ENCODE measurements around the gene LARP4B.

Gene LARP4B

GRCh38 chr10:921471-922414, 9.8 kb downstream of the LARP4B start:
- no peak for DNase-seq

- no peak for DNase-seq
These were observed 11.1 kb downstream of the LARP4B start for GRCh38 chr10:920450-920849.

- no peak for DNase-seq
These were observed 12.0 kb downstream of the LARP4B start for GRCh38 chr10:919481-919880.

- no peak for DNase-seq
These were observed 13.5 kb downstream of the LARP4B start for GRCh38 chr10:917999-918398.

- DNase-seq: no peak
These were observed 14.1 kb downstream of the LARP4B start for GRCh38 chr10:917416-917720.

- DNase-seq: no peak
These were observed 14.6 kb downstream of the LARP4B start for GRCh38 chr10:916716-917415.

- DNase-seq: no peak
These were observed 21.7 kb downstream of the LARP4B start for GRCh38 chr10:909831-910230.

- DNase-seq: no peak
These were observed 25.5 kb downstream of the LARP4B start for GRCh38 chr10:905972-906371.

- no peak for DNase-seq
These were observed 26.0 kb downstream of the LARP4B start for GRCh38 chr10:905503-905902.

- DNase-seq: no peak
These were observed 27.1 kb downstream of the LARP4B start for GRCh38 chr10:904403-904802.

GRCh38 chr10:898141-898540, 33.4 kb downstream of the LARP4B start:
- DNase-seq: no peak

GRCh38 chr10:896982-897381, 34.5 kb downstream of the LARP4B start:
- DNase-seq: no peak

GRCh38 chr10:895324-895723, 36.2 kb downstream of the LARP4B start:
- no peak for DNase-seq

GRCh38 chr10:878895-879294, 52.6 kb downstream of the LARP4B start:
- DNase-seq: no peak

GRCh38 chr10:878333-878759, 53.2 kb downstream of the LARP4B start:
- DNase-seq: no peak

GRCh38 chr10:876438-876837, 55.1 kb downstream of the LARP4B start:
- no peak for DNase-seq

GRCh38 chr10:873020-873419, 58.5 kb downstream of the LARP4B start:
- DNase-seq: no peak

- DNase-seq: no peak
These were observed 59.5 kb downstream of the LARP4B start for GRCh38 chr10:871951-872403.

- DNase-seq: no peak
These were observed 60.8 kb downstream of the LARP4B start for GRCh38 chr10:870564-871166.

- DNase-seq: no peak
These were observed 62.3 kb downstream of the LARP4B start for GRCh38 chr10:869171-869570.

- DNase-seq: no peak
These were observed 63.7 kb downstream of the LARP4B start for GRCh38 chr10:867807-868206.

GRCh38 chr10:866577-866941, 64.9 kb downstream of the LARP4B start:
- DNase-seq: no peak

- no peak for DNase-seq
These were observed 65.5 kb downstream of the LARP4B start for GRCh38 chr10:865924-866576.

Measured in NCI-H524 (cell line).